GM12875 (cell line): ENCODE measurements around the gene CMTM5.
"Not testable (repeated sequence)": the region's sequence is repeated elsewhere in the genome, so short reads cannot be mapped to it uniquely, and the experiment has no call there.

Source experiments
- H3K4me3 ChIP-seq: one replicate; pipeline ENCODE4 v1.5.1; 2011; ENCODE audit warnings: low read depth, low read length, control low read depth
- TF ChIP-seq, protein P1 (sequence below): IDR thresholded peaks from 2 replicates; pipeline ENCODE4 v1.5.1; 2011; ENCODE audit warnings: low read depth, mild to moderate bottlenecking, control low read depth, inconsistent platforms, low read length, moderate library complexity, borderline replicate concordance; ENCODE audit not compliant: insufficient read depth

Gene CMTM5

GRCh38 chr14:23418021-23418420 lies 41.2 kb downstream of the CMTM5 start:
- no peak overlapping the region for H3K4me3 ChIP-seq
- TF ChIP-seq, protein P1, sequence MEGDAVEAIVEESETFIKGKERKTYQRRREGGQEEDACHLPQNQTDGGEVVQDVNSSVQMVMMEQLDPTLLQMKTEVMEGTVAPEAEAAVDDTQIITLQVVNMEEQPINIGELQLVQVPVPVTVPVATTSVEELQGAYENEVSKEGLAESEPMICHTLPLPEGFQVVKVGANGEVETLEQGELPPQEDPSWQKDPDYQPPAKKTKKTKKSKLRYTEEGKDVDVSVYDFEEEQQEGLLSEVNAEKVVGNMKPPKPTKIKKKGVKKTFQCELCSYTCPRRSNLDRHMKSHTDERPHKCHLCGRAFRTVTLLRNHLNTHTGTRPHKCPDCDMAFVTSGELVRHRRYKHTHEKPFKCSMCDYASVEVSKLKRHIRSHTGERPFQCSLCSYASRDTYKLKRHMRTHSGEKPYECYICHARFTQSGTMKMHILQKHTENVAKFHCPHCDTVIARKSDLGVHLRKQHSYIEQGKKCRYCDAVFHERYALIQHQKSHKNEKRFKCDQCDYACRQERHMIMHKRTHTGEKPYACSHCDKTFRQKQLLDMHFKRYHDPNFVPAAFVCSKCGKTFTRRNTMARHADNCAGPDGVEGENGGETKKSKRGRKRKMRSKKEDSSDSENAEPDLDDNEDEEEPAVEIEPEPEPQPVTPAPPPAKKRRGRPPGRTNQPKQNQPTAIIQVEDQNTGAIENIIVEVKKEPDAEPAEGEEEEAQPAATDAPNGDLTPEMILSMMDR: no peak

- H3K4me3 ChIP-seq: not testable (repeated sequence)
Measured at GRCh38 chr14:23419646-23420045, 42.8 kb downstream of the CMTM5 start.

DNA sequence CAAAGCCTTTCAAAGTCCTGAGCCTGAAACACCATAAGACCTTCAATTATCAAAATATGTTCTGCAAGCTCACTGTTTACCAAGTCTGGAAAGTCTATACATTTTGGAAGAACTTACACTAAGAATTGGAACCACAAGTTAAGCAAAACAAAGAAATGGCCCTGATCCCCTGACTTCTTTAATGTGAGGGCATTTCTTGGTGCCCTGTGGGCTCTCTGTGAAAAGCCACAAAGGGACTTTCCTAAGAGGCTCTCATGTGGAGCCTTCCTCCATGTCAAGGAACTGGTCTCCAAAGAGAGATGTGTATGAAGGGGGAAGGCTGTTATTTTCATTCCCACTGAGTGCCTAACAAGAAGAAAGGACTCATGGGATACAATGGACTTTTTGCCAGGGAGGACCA lies 44.7 kb downstream of the CMTM5 start:
- H3K4me3 ChIP-seq: no peak overlapping the region
- TF ChIP-seq, protein P1: no peak

- no peak overlapping the region for H3K4me3 ChIP-seq
- TF ChIP-seq, protein P1: no peak
Measured at GRCh38 chr14:23423657-23424056, 46.8 kb downstream of the CMTM5 start.

DNA sequence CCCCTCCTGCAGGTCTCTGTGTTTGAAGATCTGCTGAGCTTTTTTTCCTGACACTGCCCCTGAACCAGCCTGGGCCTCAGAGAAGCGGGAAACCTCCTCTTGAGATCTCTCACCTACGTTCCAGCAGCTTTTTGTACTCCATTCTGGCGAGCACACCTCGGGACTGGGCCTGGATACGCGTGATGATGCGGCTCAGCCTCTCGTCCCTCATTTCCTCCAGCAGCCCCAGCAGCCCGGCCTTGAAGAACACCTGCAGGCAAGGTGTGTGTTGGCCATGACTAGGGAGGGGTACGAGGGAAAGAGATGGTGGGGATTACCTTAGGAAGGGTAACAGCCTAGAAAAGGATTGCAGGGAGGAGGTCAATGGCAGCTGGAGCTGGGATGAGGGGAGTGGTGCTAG lies 48.3 kb downstream of the CMTM5 start:
- TF ChIP-seq, protein P1: no peak
- no peak overlapping the region for H3K4me3 ChIP-seq

DNA sequence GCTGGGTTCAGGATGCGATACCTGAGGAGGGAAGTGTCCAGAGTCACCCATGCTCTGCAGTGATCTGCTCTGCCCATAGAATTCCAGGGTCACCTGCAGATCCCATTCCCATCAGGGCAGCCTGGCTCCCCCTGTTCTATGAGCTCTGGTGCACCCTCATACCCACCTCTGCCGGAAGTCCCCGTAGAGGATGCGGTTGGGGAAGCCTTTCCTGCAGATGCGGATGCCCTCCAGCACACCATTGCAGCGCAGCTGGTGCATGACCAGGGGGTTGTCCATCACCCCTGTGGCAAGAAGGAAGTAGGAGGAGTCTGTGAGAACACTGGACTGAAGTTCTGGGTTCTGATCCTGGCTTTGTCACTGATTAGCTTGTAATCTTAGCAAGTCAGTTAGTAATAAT lies 49.0 kb downstream of the CMTM5 start:
- not testable (repeated sequence) for H3K4me3 ChIP-seq

- H3K4me3 ChIP-seq: no peak overlapping the region
- TF ChIP-seq, protein P1: no peak
Measured at GRCh38 chr14:23428686-23429495, 52.0 kb downstream of the CMTM5 start.
